ENCODE data around the gene DOCK4.

- TF ChIP-seq CTCF (IDR thresholded peaks at IDR 0.05) = no peak
- TF ChIP-seq POLR2A (IDR thresholded peaks at IDR 0.05) = no peak
- no peak for TF ChIP-seq POLR2AphosphoS5 (IDR thresholded peaks at IDR 0.05)
- no peak for TF ChIP-seq EP300 (IDR thresholded peaks at IDR 0.05; ENCODE audit: low read depth)
Observed at GRCh38 chr7:112206991-112207592, 893 bp upstream of the DOCK4 start.
